Spleen (tissue), 7 donors: ENCODE data around the gene NPDC1.
"Not testable (repeated sequence)": the region's sequence is repeated elsewhere in the genome, so short reads cannot be mapped to it uniquely, and the experiment has no call there.

Experiments
- POLR2A ChIP-seq, 3 donors: fragments of 450-650 bp; IDR thresholded peaks; one replicate each; pipeline ENCODE4 v1.5.1; 2017; ENCODE audit warnings: antibody characterized with exemption in 3 of 3, mild to moderate bottlenecking in 1 of 3
- POLR2AphosphoS5 ChIP-seq, 3 donors: sonication (generic); formaldehyde crosslinking; IDR thresholded peaks; one replicate each; pipeline ENCODE4 v1.5.1; 2017; ENCODE audit warnings: antibody characterized with exemption in 3 of 3
- TF ChIP-seq, protein P1 (sequence below), 11 experiments: fragments of 200-600 bp in 7 of 11; fragments of 450-650 bp in 4 of 11; sonication (generic) in 4 of 11; IDR thresholded peaks in 8 of 11; conservative IDR thresholded peaks in 3 of 11; 1 replicate in 7 of 11; 2 replicates in 4 of 11; pipeline versions ENCODE4 v1.4.0 to v1.8.0; 2016 to 2021; ENCODE audit warnings: antibody characterized with exemption in 11 of 11, inconsistent platforms in 4 of 11, mild to moderate bottlenecking in 1 of 11
- donor health status: DM: no; HTN: no; CAD: no; lungs with moderate emphysema.
- donor health status: DM: no; HTN: no; CAD: no.
- donor health status: DM: no; HTN: no; CAD: no.

DNA sequence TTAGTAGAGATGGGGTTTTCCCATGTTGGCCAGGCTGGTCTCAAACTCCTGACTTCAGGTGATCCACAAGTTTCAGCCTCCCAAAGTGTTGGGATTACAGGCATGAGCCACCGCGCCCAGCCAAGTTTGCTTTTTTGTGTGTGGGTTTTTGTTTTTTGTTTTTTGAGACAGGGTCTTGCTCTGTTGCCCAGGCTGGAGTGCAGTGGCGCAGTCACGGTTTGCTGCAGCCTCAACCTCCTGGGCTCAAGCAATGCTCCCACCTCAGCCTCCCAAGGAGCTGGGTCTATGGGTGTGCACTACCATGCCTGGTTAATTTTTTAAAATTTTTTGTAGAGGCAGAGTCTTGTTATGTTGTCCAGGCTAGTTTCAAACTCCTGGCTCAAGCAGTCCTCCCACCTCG is 12.5 kb downstream of the NPDC1 start:
- TF ChIP-seq, protein P1, sequence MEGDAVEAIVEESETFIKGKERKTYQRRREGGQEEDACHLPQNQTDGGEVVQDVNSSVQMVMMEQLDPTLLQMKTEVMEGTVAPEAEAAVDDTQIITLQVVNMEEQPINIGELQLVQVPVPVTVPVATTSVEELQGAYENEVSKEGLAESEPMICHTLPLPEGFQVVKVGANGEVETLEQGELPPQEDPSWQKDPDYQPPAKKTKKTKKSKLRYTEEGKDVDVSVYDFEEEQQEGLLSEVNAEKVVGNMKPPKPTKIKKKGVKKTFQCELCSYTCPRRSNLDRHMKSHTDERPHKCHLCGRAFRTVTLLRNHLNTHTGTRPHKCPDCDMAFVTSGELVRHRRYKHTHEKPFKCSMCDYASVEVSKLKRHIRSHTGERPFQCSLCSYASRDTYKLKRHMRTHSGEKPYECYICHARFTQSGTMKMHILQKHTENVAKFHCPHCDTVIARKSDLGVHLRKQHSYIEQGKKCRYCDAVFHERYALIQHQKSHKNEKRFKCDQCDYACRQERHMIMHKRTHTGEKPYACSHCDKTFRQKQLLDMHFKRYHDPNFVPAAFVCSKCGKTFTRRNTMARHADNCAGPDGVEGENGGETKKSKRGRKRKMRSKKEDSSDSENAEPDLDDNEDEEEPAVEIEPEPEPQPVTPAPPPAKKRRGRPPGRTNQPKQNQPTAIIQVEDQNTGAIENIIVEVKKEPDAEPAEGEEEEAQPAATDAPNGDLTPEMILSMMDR (IDR thresholded peaks at IDR 0.05 in 8 of 11, conservative IDR thresholded peaks at IDR 0.05 in 3 of 11), result not testable (repeated sequence)
- not testable (repeated sequence) for TF ChIP-seq POLR2AphosphoS5, POLR2A (IDR thresholded peaks at IDR 0.05)
